ENCODE results near the gene BARX2. TPM values are rescaled to one million over a fixed set of nuclear protein-coding genes. Genes with fewer than 3 reads are reported as not detected.

BARX2 gene
- total RNA-seq, 1 experiment from 2014 or later, result not detected

DNA sequence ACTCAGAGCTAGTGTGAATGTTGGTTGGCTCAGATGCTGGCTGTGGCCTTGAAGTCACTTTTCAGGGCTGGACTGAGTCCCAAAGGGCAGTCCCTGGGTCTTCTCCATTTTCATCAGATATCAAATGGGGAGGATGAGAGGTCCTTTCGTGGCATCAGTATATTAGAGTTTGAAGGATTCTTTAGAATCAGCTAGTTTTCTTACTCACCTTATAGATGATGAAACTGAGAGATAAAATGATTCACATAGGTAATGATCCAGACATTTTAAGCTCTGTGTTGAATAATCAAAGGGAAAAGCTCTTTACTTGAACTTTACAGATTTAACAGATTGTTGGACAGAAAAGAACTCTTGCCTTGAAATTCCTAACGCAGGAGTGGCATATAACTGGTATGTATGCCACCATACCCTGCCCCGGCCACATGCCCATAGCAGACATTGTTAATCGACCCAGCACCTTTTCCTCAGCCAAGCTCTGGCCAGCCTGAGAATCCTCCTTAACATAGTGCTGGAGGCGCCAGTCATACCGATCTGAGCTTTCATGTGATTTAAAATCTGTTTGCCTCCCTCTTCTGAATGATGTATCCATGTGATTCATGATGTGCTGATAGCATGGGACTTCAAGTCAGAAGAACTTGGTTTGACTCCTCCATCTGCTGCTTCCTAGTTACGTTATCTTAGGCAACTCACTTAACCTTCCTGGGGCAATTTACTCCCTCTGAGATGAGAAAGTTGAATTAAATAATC is 60.0 kb downstream of the BARX2 start:
- DNase-seq (ENCODE audit: low spot score), result no peak

DNA sequence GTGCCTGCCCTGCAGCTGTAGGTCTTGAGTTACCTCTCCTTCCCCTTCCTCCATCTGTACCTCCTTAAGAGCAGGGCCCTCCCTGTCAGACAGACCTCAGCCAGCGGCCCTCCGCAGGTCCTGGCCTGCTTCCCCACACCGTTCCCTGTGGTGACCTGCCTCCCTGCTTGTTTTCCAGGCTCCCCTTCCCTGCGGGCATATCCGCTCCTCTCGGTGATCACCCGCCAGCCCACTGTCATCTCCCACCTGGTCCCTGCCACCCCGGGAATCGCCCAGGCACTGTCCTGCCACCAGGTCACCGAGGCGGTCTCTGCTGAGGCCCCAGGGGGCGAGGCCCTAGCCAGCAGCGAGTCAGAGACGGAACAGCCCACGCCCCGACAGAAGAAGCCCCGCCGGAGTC is 60.9 kb downstream of the BARX2 start:
- no peak for DNase-seq (ENCODE audit: low spot score)

DNA sequence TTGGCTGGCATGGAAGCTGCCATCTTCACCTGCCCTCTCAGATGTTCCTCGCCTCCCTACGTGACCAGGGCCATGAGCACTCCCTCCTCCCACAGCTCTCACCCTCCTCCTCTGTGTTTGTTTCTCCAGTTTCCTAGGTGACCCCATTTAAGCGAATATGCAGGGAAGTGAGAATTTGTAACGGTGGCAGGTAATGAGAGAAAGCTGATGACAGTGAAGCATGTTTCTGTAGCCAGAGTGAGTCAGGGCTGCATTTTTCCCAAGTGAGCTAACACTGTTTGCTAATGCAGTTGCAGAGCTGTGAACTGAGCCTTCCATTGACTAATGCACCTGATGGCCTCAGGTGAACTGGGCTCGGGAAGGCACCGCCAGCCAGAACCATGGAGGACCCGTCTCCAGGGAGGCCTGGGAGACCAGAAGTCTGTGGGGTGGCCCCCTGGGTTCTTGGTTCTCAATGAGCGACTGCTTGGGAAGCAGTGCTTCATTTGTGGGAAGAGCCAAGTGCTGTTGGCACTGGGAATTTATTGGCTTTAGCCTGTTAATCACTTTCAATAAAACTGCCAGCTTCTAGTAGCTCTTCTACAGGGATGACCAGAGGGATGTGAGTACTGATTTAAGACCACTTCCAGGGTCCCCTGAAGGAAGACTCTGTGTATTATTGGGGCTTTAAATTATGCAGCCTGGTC is 64.5 kb downstream of the BARX2 start:
- DNase-seq (ENCODE audit: low spot score), result no peak

DNA sequence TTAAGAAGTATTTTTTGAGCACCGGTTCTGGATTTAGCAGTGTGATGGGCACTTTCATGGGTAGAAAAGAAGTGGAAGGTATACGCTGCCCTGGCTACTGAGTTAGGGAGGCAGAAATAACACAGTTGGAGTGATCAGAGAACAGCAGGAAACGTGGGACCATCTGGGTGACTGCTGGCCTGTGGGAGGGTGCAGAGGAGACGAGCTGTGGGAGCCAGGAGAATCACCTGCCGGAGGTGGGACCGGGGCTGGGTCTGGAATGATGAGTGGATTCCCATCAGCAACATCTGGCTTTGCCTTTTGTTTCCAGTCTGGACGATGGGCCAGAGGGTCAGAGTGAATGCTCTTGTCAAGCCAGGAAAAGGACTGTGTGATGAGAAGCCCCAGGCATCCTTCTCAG is 66.5 kb downstream of the BARX2 start:
- no peak for DNase-seq (ENCODE audit: low spot score)

DNA sequence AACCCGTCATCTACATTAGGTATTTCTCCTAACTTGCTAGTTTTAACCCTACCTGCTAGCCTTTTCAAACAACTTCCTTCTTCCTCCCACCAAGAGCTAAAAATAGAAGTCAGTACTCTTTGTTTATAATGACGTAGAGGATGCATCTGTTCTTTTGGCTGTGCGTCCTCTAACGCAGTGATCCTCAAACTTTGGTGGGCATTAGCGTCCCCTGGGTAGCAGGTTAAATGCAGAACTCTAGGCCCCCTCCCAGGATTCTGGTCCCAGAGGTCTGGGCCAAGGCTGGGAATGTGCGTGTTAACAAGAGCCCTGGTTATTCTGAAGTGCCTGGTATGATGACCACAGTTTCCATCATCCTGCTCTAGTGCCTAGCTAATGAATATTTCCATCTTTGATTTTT is 67.6 kb downstream of the BARX2 start:
- DNase-seq (ENCODE audit: low spot score), result no peak

DNA sequence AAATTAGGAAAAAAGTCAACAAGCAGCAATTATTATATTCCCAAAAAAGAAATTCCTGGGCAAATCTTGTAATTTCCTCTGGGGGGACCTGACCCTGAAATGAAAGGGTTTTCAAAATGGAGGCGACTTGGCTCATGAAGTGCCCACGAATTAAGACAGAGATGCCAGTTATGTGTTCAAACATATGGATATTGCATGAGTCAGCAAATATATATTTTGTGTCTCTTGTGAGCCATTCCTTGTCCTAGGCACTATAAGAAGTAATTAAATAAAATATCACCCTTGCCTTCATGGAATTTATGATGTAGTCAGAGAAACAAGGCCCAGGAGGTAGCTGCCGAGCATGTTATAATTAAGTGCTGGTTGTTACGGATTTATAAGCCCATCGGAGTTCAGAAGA is 68.6 kb downstream of the BARX2 start:
- DNase-seq (ENCODE audit: low spot score), result no peak

DNA sequence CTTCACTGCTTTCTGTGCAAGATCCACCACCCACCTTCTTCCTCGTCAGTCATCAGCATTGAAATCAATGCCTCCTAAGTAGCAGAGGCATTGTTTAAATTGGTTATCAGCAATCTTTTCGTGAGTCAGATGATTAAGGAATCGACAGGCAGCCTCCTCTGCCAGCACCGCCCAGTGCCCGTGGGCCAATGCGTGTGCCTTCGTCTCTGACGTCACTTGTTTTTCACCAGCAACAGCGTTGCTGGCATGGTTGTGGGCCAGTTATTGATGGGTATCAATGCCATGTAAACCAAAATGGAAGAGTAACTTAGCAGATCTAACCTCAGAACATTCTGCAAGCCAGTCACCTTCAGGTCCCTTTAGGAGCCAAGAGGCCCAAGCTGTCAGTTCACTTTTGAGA is 69.6 kb downstream of the BARX2 start:
- no peak for DNase-seq (ENCODE audit: low spot score)

DNA sequence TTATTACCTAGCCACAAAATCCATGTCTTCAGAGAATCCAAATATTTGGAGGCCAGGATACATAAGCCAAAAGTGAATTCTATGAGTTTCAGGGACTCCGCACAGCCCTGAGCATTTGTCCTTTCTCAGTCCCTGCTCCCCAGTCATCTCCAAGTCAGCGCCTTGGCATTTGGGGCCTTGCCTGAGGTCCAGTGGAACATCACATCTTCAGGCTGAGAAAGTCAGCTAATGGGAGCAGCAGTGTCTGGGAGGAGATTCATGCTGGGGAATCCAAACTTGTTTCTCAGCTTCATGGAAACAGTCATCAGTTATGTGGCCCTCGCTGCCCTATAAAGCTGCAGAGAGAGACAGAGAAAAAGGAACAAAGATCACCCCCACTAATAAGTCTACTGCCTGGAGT is 70.9 kb downstream of the BARX2 start:
- no peak for DNase-seq (ENCODE audit: low spot score)

DNA sequence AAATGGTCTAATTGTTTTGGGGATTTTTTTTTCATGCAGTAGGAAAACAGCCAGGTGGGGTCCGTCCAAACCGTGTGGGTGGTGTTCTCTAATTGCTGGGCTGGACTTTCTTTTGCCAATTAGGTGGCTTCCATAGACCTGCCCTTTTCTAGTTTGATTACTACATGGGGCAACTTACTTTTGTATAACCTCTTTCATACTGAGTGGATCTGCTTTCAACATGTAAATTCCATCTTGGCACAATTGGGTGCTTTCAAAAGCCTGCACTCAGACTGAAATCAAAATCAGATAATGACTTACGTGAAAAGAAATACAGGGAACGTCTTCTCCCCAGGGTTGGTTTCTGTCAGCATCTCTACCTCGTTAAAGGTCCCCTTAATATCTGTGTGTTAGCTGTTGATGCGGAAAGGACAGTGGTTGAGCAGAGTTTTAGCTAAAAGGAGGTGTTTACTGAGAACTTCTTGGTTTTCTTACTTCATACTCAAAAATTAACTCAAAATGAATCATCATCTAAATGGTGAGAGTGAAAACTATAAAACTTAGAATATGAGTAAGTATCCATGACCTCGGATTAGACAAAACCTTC is 72.1 kb downstream of the BARX2 start:
- no peak for DNase-seq (ENCODE audit: low spot score)

DNA sequence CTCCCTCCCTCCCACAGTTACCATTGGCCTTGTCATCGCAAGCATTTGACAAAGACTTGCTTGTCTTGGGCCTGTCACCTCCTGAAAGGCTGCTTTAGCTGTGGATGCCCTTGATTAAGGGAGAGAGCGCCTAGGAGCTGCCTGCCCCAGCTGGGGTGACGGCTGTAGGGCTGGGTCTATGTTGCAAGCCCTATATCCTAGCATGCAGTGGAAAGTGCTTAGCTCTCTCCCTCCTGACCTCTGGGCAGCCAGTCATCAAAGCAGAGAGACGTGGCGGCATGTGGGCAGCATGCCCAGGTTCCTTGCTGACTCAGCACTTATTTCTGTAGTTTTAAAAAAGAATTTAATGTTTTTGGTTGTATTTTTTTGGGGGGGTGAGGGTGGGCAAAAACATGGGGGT is 75.9 kb downstream of the BARX2 start:
- peak; percentile 53 for DNase-seq (ENCODE audit: low spot score)

DNA sequence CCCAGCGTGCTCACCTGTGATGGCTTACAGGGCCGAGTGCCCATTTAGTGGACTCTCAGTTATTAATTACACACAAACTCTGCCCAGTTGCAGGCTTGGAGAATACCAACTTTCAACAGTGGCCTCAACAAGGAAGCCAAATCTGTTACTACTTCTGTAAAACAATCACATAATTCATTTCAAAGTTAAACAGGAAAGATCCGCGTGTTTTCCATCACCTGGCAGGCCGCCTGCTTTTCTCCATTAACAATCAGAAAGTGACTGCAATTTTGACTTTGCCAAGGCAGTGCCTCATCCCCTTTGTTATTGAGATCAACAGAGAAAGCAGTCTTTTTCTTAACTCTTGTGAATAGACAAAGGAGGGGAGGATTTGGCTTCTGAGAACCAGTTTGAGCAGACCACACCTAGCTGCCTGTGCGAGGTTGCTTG is 77.7 kb downstream of the BARX2 start:
- DNase-seq (ENCODE audit: low spot score), result no peak

DNA sequence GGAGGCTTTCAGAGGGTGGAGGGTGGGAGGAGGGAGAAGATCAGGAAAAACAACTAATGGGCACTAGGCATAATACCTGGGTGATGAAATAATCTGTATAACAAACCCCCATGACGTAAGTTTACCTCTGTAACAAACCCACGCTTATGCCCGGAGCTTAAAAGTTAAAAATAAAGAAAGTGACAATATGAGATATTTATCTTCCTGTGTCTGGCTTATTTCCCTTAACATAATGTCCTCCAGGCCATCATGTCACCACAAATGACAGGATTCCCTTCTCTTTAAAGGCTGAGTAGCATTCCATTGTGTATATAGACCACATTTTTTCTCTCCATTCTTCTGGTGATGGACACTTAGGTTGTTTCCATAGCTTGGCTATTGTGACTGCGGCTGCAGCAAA is 79.5 kb downstream of the BARX2 start:
- DNase-seq (ENCODE audit: low spot score), result no peak

DNA sequence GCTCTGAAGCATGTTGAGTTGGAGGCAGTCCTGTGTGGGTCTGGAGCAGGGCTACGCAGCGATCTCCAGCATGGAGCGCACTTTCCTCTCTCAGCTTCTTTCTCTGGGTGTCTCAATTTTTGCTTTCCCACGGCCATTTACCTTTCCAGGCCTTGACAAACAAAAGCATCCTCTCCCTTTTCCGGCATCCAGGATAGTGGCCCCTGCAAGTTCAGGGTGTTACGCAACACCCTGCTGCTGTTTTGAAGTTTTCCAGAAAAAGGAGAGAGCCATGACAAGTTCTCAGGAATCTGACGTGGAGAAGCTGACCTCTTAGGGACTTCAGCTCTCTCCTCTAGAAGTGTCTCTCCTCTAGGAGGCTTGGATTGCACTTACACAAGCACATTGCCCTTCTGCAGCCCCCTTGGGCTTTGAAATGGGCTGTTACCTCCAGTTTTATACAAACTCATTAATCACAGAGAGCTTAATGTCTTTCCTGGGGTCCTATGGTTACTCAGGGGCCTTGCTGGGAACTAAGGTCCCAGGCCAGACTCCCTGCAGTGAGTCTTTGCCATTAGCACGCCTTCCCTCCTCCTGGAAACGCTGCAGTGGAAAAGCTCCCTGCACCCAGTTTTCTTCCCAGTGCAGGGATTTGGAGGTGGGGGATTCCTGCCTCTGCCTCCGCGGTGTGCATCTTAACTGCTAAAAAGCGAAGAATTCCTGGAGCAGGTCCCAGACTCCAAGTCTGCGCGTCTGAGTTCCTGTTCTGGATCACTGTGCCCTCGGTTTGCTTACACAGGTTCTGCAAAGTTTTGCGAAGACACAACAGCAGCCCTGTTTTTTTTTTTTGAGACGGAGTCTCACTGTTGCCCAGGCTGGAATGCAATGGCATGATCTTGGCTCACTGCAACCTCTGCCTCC is 80.4 kb downstream of the BARX2 start:
- no peak for DNase-seq (ENCODE audit: low spot score)

DNA sequence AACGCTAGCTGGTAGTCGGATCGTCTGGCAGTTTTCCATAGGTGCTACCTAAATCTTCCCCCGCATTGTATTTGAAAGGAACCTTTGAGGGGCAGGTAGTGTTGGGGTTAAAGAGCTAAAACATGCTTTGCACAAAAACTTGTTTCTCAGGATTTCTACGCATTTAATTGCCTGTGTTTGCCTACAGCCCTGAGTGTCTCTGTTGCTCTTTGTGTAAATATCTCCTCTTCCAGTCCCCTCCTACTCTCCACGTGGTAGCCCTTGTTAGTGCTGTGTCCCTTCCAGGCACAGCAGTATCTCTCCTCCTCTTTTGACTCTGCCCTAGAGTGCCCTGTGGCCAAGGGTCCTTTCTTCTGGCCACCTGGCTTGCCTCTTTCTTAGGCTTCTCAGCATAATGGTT is 81.7 kb downstream of the BARX2 start:
- no peak for DNase-seq (ENCODE audit: low spot score)

DNA sequence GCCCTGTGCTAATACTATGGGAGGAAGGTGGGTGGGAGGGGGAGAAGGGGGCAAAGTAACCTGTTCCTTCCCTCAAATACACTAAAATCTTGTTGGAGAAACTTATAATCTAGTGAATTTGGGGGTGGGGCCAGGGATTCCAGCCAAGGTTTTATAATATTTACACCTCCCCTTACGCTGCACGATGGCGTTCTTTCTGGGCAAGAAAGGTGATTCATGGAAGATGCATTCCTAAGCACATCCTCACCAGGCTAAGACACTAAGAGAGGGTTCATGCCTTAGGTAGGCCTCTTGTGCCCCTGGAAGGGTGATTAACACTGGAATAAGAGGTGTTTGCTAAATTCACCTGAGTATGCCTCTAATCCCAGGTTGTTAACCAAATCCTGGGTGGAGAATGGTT is 82.6 kb downstream of the BARX2 start:
- DNase-seq (ENCODE audit: low spot score), result no peak

DNA sequence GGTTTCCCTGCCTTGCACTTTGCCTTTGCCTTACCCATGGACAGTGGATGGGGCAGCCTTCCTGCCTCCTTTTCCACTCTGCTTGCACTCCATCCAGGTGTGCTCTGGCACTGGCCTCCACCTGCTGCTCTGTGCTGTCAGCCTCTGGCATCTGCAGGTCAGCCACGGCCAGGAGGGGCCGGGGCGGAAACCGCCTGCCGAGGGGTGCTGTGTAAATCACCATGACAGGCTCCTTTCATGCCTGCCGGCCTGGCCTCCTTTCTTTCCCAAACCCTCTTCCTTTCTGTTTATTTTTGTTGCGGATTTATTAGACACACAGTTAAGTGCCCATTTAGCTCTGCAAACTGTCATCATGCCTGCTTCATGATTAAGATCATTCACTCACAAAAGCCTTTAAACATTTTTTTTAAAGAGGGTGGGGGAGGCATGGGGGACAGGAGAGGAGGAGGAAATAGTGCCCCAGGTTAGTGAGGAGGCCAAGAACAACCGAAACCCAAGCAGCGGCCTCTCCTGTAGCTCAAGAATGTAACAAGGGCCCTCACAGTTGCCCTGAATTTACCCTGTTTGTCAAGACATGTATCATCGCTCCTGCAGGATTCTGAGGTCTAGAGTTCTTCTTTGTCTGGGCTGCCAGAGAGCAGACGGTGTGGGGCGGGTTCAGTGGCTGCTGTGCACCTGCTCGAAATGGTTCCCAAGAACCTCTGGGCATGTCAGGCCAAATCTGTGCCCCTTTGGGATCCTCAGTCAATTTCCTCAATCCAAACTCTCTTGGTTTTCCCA is 83.3 kb downstream of the BARX2 start:
- peak; percentile 14 for DNase-seq (ENCODE audit: low spot score)

DNA sequence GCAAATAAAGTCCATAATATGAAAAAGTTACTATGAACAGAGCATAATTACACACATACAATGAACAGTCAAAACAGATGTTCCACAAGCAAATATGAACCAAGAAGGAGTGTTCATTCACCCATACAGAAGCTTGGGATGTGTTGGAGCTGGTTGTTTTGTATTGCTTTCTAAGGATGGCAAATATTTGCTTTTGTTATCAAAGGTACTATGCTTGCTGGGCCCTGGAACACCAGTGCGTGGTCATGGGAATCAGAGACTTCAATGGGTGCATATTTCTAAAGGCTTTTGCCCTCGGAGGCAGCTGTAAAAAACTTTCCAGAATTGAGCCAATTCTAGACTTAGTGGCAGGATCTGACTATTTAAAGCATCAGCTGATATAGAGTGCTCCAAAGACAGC is 85.1 kb downstream of the BARX2 start:
- DNase-seq (ENCODE audit: low spot score), result no peak

DNA sequence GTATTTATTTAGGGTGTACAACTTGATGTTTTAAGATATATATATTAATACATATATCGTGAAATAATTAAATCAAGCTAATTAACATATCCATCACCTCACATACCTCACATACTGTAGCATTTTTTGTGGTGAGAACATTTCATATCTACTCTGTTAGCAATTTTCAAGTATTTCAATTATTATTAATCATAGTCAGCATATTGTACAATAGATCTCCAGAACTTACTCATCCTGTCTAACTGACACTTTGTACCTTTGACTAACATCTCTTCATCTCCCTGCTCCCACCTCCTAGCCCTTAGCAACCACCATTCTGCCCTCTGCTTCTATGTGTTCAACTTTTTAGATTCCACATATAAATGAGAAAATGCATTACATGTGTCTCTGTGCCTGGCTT is 108.4 kb downstream of the BARX2 start:
- DNase-seq (ENCODE audit: low spot score), result no peak

DNA sequence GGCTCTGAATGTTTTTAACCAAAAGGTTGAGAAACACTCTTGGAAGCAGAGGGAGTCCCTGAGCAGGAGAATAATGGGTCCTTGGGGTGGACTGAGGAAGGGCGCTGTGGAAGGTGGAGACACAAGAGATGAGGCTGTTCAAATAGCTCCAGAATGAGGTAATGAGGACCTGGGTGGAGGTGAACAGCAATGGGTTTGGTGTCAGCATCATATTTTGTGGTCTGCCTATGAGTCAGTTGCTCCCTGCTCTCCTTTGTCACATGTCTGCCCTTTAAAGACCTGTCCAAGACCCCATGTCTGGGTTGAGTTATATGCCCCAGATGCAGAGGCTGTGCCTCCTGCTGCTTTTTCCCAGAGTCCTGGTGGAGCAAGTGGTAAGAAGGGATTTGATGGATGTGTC is 113.6 kb downstream of the BARX2 start:
- no peak for DNase-seq (ENCODE audit: low spot score)

DNA sequence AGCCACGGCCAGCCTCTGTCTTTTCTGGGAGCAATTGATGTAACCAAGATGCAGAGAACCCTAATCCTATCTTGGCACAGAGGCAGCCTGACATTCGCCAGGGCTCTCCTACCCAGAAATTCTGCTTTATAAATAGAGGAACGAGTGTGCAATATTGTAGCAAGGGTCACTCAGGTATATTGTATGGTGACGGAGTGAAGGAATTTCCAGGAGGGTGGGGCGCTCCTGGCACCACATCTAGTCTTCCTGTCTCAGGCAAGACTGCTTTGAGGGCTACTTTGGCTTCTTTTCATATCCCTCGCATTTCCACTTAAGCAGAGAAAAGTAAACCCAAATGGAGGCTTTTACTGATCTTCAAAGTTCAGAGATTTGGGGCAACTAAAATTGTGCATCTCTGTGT is 114.4 kb downstream of the BARX2 start:
- no peak for DNase-seq (ENCODE audit: low spot score)

DNA sequence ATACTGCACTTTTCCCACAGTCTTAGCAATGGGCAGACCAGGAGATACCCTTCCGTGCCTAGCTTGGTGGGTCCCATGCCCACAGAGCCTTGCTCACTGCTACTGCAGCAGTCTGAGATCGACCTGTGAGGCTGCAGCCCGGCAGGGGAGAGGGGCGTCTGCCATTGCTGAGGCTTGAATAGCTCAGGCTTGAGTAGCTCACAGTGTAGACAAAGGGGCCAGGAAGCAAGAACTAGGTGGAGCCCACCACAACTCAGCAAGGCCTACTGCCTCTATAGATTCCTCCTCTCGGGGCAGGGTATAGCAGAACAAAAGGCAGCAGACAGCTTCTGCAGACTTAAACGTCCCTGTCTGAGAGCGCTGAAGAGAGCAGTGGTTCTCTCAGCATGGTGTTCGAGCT is 118.1 kb downstream of the BARX2 start:
- DNase-seq (ENCODE audit: low spot score), result no peak
